NK-92 (cell line): ENCODE measurements around the gene SLC12A7.
"Not testable (repeated sequence)": the region's sequence is repeated elsewhere in the genome, so short reads cannot be mapped to it uniquely, and the experiment has no call there.

ENCODE experiments used
- DNase-seq: peaks from one replicate; lab custom pipeline; 2025; ENCODE audit not compliant: unreplicated experiment; lab: John Stamatoyannopoulos, UW

Gene SLC12A7

GRCh38 chr5:1011741-1012312, 100.0 kb downstream of the SLC12A7 start:
- no peak for DNase-seq

GRCh38 chr5:1011226-1011631, 100.6 kb downstream of the SLC12A7 start:
- DNase-seq = no peak

- no peak for DNase-seq
Observed at GRCh38 chr5:1010641-1011046, 101.2 kb downstream of the SLC12A7 start.

GRCh38 chr5:1010181-1010510, 101.7 kb downstream of the SLC12A7 start:
- DNase-seq = no peak

GRCh38 chr5:1009359-1010180, 102.3 kb downstream of the SLC12A7 start:
- no peak for DNase-seq

- no peak for DNase-seq
Observed at GRCh38 chr5:1008451-1009358, 103.2 kb downstream of the SLC12A7 start, which contains the start of gene NKD2. Gene NKD2, plus strand, starts transcription at chr5:1008802. Its CDS starts 256 bp downstream, at chr5:1009058.

- no peak for DNase-seq
Observed at GRCh38 chr5:1007681-1008450, 104.0 kb downstream of the SLC12A7 start.

- no peak for DNase-seq
Observed at GRCh38 chr5:1007221-1007680, 104.6 kb downstream of the SLC12A7 start.

GRCh38 chr5:1006656-1007071, 105.2 kb downstream of the SLC12A7 start:
- no peak for DNase-seq

GRCh38 chr5:1005904-1006655, 105.8 kb downstream of the SLC12A7 start:
- no peak for DNase-seq

- no peak for DNase-seq
Observed at GRCh38 chr5:1005249-1005851, 106.5 kb downstream of the SLC12A7 start.

GRCh38 chr5:1004461-1005248, 107.2 kb downstream of the SLC12A7 start:
- no peak for DNase-seq

GRCh38 chr5:1003296-1003937, 108.4 kb downstream of the SLC12A7 start:
- no peak for DNase-seq

- DNase-seq = no peak
Observed at GRCh38 chr5:1002836-1003235, 109.0 kb downstream of the SLC12A7 start.

GRCh38 chr5:1002271-1002546, 109.7 kb downstream of the SLC12A7 start:
- no peak for DNase-seq

GRCh38 chr5:1001406-1002270, 110.2 kb downstream of the SLC12A7 start:
- DNase-seq = no peak

- not testable (repeated sequence) for DNase-seq
Observed at GRCh38 chr5:1000831-1001230, 111.0 kb downstream of the SLC12A7 start.
